HG03097 (cell line): ENCODE measurements around the gene TC2N.
"Not testable (repeated sequence)": the region's sequence is repeated elsewhere in the genome, so short reads cannot be mapped to it uniquely, and the experiment has no call there.

Experiments used
- ATAC-seq: cut with Tn5 transposase; IDR thresholded peaks from one replicate; pipeline ENCODE4 v1.9.1; 2021; ENCODE audit not compliant: unreplicated experiment, low FRiP score

The TC2N gene

DNA sequence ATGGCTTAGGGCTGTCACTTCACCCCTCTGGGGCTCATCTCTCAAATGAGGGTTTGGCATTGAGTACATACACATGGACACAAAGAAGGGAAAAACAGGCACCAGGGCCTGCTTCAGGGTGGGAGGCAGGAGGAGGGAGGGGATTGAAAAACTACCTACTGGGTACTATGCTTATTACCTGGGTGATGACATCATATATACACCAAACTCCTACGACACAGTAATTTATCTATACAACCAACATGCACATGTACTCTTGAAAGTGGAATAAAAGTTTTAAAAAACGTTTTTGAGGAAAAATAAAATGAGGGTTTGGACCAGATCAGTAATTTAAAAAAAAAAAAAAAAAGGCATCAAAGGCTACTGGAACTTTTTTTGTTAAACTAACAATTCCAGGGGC, 3.6 kb upstream of the TC2N start:
- no peak for ATAC-seq

DNA sequence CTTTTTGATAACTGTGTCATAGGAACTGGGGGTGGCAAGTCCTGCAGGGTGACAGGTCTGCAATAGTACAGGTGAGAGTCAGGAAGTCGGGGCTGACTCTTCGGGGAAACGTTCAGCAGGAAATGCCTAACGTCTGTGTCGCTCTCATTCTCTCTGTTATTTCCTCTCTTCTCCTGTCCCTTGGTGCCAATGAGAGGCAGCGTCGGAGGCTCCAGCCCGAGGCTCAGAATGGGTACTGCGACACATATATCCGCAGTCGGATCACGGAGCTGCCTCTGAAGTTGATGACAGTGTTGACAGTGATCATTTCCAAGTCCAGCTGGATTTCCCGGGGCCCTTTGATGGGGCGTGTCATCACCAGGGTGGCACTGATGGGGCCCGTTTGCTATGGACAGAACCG, 2.7 kb upstream of the TC2N start:
- ATAC-seq, result no peak

DNA sequence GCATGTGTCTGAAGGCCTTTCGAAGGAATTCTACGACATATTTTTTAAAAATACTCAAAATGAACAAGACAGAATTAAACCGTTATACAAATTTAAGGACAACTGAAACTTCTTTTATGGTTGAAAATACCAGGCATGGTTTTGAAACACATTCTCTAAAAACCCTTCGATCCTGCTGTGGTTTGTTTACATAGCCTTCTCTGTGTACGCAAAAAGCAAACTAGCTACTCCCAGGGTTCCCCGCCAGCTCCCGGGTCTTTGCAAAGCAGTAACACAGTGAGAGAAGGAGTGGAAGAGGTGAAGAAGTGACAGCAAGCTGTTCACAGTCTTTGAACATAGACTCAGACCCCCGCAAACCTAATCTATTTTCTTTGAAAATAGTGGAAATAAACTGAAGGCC, 2.2 kb upstream of the TC2N start:
- ATAC-seq, result no peak

DNA sequence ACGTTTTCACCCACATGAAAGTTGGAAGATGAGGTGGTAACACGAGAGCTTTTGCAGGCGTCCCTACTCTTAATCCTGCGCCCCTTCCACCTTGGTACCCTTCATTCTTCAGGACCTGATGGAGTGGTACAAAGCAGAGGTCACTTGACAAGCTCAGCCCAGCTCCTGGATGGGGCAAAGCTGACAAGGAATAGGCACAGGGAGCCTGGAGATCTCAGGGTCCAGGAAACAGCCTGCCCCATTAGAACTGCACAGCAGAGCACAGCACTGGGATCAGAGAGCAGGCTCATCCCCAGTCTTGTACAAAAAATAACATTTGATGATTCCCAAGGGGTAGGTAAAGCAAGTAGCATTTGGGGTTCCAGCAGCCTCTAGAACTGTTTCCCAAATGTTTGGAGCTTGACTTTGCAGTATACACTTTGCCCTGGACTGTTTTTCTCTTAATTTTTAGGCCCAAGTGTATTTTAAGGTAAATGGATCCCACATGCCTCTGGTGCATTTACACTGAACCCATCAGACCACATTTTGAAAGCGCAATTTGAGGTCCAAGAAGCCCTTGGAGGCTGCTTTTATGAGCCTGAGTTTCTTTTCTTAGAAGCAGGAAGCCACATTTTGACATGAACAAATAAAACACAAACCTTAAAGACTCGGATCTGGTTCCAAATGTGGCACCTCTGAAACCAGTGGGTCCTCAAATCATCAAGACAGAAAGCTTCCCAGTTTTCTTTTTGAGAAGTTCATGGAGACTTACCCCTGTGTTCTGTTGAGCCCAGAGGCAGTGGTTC, 633 bp downstream of the TC2N start:
- no peak for ATAC-seq

DNA sequence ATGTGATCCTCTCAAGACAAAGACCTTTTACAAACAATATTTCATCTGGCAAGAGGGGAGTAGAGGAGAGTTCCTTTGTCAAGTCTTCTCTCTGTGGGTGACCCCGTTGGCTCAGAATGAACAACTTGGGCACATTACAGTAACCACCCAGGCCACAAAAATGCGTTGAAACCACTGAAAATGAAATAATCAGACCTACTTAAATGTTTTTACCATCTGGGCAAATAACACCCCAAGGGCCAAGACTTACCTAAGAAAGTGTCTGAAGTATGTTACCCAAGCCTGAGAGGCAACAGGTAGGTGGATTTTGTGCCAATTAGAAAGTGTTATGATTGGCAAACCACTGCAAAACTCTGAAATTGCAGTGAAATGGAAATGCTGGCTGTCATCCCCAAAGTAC, 1.3 kb downstream of the TC2N start:
- no peak for ATAC-seq

DNA sequence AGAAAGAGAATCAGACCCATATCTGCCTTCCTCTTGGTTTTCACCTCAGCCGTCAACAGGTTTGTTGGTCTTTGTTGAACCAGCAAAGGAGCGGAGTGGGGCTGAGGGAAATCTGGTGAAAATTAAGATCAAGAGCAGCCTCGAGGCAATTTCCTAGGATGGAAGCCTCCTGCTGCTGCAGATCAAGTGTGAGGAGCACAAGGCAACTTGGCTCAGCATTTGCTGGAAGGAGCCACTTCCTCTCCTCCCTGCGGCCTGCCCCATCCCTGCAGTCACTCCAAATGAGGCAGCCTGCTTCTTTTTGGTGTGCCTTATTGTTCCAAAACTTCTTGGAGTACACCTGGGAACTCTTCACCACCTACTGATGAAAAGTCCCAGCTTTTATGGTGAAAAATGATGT, 4.9 kb downstream of the TC2N start:
- no peak for ATAC-seq

DNA sequence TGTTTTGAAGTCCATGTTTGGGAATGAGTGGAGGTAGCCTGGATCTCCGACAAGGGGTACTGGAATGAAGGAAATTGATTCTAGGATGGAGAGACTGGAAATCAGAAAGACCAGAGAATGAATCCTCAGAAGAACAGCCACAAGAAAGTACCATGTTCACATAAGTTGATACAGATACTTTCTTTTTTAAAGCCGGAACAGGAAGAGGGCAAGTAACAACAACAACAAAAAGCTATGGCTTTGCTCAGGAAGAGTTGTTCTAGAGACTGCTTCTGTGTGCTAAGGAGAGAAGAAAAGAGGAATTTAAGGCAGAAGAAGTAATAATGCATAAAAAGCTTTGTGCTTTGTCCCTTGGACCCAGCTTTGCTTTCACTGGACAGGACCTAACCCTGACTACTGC, 6.2 kb downstream of the TC2N start:
- no peak for ATAC-seq

DNA sequence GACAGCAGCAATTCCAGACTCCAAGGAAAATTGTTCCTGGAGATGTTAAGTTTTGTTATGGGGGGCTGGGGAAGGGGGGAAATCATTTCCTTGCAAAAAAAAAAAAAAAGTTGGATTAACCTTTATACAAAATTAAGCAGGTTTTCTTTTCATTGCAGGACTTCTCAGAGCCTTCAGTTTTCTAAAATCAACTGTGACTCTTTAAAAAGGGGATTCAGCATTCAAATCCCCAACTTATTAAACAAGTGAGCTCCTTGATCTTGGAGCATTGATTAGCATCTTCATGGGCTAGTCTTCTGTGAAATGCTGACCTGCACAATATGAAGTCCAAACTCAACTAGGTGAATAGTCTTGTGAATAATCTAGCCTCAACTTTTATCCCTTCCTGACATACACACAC, 7.1 kb downstream of the TC2N start:
- ATAC-seq, result no peak

DNA sequence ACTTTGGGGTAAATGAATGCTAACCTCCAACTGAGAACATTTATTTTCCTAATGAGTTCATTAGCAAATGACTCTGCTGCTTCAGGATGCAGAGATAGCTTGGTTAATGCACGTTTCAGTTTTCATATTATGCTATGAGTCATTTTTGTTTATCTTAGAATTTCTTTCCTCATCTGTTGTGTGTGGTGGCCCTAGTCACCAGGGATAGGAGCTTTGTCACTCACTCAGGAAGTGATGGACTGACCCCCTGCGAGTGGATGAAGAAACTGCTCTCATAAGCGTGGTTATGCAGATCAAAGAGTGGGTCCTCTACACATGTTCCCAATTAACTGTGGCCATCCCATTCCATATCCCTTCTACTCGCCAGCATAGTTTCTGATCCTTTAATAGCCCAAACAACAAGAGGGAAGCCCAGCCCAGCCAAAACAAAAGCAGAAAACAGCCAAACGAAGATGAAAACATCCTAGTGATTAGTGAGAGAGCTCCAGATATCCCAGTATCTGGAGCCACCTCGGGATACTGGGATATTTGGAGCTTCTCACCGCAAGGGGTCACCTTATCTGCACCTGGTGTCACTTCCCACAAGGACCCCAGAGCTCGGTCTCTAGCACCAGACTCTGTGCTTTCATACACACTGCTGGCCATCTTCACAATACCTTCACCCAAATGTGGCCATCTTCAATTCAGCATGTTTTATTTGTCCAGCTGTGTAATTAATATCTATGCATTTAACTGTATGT, 8.6 kb downstream of the TC2N start:
- peak; percentile 65 for ATAC-seq

DNA sequence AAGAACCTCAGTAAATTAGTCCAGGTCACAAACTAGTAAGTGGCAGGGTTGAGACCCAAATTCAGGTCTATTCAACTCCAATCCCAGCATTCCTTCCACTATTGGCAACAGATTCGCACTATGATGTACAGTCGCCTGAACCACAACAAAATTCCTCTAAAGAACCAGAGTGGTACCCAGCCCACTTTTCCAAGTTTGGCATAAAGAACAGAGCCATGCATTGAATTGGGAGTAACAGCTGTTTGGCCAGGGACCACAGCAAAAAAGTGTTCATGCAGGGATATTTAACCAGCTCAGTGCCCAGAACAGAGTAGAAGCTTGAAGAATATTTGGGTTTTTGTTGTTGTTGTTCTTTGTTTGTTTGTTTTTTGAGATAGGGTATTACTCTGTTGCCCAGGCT, 9.7 kb downstream of the TC2N start:
- no peak for ATAC-seq

DNA sequence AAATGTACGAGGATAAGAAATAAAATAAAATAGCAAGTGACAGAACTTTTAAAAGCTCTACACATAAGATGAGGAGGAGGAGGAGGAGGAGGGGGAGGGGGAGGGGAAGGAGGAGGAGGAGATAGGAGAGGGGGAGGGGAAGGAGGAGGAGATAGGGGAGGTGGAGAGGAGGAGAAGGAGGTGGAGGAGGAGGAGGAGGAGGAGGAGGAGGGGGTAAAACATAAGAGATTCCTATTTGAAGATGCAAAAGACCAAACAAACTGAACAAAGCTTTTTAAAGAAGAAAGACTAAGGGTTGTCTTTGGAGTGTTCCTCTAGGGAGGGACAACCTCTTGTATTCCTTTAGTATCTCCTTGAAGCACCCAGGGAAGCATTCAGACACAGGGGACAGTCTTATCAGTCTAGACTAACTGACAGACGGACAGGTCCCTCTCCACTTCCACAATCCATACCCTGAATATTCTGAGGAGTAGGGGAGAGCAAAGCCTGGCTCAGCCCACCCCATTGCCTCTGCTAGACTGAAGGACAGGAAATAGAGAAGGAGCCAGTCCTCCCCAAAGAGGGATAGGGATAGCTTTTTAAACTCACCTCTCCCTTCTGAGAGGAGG, 12.9 kb downstream of the TC2N start:
- ATAC-seq, result no peak

DNA sequence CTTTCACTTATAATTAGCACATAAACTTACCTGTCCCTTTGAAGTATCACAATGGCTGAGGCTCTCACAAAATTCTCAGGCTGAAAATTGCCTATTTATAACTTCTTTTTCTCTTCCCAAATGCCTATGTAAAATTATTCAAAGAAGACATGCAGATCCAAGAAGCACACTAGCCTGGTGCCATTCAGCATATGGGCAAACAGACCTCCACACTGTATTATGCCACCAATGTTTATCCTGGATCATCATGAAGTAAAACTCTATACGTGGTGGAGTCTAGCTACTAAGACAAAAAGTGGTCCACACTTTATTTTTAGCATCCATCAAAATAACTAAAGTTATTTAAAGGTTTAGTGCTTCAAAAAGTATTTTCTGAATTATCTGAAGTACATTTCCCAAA, 15.8 kb downstream of the TC2N start:
- no peak for ATAC-seq

DNA sequence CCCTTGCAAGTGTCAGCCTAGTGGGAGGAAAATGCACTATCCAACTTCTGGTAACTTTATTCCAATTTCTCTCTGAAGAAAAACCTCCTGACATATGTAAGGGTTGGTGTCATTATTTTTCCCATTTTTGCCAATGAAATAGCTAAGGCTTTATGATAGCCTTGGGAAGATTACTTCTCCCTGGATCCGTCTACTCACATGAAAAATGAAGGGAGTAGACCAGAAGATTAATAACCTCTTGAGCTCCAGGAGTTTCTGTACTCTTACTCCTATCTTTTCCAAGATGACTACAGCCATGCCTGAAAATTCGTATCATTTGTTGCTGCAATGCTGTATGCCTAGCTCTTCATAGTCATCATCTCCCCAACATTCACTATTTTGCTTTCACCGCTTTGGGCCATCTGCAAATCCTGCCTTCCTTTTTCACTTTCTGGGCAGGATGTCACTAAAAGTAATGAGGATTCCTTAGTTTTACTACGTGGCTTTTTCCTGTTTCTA, 18.8 kb downstream of the TC2N start:
- no peak for ATAC-seq

DNA sequence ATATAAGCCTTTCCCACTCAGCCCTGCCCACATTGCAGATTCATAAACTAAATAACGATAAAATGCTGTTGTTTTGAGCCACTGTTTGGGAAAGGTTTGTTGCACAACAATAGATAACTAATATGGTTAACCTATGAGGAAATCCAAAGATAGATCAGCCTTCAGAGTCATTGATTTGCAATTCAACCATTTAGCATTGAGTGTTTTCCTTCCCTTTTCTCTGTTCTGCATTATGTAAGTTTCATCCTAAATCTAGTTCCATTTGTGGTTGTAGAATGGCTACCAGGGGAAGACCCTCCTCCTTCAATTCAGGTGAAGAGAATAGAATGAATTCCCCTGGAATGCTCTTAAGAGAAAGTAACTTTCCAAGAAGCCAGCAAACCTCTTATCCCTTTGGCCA, 19.6 kb downstream of the TC2N start:
- no peak for ATAC-seq

DNA sequence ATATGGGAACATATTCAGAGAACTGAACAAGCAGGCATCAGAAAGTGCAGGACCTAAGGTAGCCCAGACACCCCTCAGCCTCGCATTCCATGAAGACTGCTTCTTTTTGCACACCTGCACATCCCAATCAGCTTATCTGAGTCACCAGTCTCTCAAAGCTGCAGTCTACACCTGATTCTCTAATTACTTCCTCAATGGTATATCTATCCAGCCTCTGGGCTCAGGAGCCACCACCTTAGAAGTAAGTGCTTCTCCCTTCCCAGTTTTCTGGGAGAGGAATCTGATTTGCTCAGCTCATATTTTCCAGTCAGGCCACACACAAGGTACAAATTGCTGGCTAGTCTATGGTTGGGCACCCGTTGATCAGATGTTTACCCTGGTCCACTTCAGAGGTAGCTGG, 21.7 kb downstream of the TC2N start:
- ATAC-seq, result no peak

DNA sequence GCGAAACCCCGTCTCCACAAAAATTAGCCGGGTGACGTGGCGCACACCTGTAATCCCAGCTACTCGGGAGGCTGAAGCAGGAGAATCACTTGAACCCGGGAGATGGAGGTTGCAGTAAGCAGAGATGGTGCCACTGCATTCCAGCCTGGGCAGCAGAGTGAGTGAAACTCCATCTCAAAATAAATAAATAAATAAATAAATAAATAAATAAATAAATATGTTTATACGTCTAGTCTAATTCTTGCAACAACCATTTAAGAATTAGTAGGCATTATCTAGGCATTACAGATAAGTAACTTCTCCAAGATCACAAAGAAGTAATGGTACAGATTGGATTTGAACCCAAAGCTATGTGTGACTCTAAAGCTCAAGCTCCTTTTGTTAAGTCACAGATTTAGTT, 22.3 kb downstream of the TC2N start:
- ATAC-seq, result not testable (repeated sequence)

DNA sequence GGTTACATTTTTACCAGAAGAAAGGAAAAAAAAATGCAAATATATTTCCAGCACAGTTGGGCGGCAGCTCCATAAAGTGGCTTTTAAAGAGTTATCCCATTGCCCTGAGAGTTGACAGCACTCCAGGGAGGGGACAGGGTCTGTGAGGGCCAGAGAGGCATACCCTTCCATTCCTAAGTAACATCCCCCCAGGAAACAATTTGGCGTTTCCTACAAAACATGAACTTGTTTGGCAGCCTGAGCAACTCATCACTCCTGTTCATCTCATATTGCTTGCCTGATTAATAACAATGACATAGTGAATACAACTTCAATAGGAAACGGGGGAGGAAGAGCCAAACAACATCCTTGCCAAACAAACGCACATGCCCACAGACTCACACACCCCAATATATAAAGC, 23.3 kb downstream of the TC2N start:
- no peak for ATAC-seq

DNA sequence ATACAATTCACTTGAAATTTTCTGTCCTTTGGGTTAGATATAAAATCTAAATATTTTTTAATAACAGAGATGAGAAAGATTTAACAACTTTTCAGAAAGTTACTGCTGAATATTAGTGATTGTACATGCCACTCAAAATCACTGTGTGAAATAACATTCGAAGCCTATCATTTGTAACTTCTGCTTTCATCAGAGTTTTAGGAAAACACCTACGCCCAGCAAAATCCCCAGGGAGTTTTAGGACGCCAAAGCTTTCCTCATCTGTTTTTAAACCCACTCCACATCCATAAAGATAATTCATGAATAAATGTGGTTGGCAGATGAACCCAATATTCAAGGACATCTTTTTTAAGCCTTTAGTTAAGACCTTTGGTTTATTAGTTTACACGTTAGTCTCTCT, 23.9 kb downstream of the TC2N start:
- no peak for ATAC-seq

DNA sequence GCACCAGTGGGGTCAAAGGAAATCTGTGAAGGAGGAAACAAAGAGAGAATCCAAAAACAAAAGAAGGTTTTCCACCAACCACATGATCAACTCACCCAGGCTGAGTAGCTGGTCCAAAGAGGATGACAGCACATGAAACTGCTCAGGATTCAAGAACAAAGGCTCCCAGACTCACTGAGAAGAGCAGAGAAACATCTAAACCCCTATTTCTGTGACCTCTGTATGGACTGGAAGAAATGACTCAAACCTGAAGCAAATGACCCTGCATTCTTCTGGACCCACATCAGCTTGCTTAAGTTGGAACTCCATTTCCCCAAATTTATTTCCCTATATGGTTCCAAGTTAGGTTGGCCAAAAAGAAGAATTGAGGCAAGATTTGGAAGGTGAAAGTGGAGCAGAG, 26.3 kb downstream of the TC2N start:
- no peak for ATAC-seq

DNA sequence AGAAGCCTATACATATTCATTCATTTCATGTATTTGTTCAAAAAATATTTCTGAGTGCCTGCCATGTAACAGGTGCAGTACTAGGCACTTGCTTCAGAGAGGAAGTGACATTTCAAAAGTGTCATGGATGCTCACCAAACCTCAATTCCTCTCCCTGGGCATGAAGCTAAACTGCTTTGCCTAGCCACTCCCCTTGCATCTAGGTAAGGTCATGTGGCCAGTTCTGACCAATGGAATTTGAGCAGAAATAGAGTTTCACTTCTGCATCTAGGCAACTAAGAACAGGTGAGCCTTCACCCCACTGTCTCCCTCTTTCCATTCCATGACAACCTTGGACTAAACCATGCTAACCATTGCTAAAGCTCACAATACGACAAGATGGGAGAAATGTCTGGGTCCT, 27.6 kb downstream of the TC2N start:
- no peak for ATAC-seq

DNA sequence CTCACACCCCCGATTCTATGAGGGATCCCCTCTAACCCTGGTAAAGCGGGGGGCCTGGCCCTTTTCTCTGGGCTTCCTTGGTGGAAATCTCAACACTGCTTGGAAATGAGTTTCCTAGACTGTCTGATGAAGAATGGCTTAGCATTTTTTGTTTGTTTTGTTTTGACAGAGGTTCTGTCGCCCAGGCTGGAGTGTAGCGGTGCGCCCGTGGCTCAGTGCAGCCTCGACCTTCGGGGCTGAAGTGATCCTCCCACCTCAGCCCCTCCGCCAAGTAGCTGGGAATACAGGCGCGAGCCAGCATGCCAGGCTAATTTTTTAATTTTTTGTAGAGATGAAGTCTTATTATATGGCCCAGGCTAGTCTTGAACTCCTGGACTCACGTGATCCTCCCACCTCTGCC, 30.3 kb downstream of the TC2N start:
- no peak for ATAC-seq
